RWPE2 (cell line): ENCODE results near the gene DYNLT4.

Experiments used
- ATAC-seq: fragments of 200-7000 bp; cut with Tn5 transposase; 3 replicates; pipeline ENCODE4 v1.9.1; 2021; ENCODE audit warnings: low read depth
- DNase-seq: peaks from one replicate; pipeline ENCODE4 v3.0.0-alpha.2; 2020; ENCODE audit warnings: low spot score
- H3K27ac ChIP-seq: fragments of 450-650 bp; 2 replicates; pipeline ENCODE4 v1.5.1; 2017; ENCODE audit warnings: mild to moderate bottlenecking; ENCODE audit not compliant: poor library complexity, severe bottlenecking
- H3K27me3 ChIP-seq: fragments of 250-450 bp; sonication (Bioruptor Pico); 2 replicates; pipeline ENCODE4 v1.5.1; 2021; ENCODE audit warnings: mild to moderate bottlenecking, moderate library complexity; ENCODE audit not compliant: insufficient read depth, poor library complexity, severe bottlenecking
- H3K36me3 ChIP-seq: fragments of 250-450 bp; sonication (Bioruptor Pico); 2 replicates; pipeline ENCODE4 v1.5.1; 2020; ENCODE audit warnings: low read depth, mild to moderate bottlenecking, moderate library complexity
- H3K4me1 ChIP-seq: fragments of 250-450 bp; sonication (Bioruptor Pico); 2 replicates; pipeline ENCODE4 v1.5.1; 2021; ENCODE audit warnings: mild to moderate bottlenecking, moderate library complexity; ENCODE audit not compliant: insufficient read depth, poor library complexity, severe bottlenecking
- H3K4me3 ChIP-seq: fragments of 250-450 bp; sonication (Bioruptor Pico); 2 replicates; pipeline ENCODE4 v1.5.1; 2021; ENCODE audit warnings: mild to moderate bottlenecking, moderate library complexity; ENCODE audit not compliant: severe bottlenecking
- H3K9me3 ChIP-seq: fragments of 250-450 bp; sonication (Bioruptor Pico); 2 replicates; pipeline ENCODE4 v1.5.1; 2021; ENCODE audit warnings: mild to moderate bottlenecking, moderate library complexity; ENCODE audit not compliant: severe bottlenecking
- TF ChIP-seq, protein P1 (sequence below): fragments of 450-650 bp; IDR thresholded peaks from one replicate; pipeline ENCODE4 v1.5.1; 2017; ENCODE audit warnings: mild to moderate bottlenecking, moderate library complexity; ENCODE audit not compliant: poor library complexity, severe bottlenecking

The DYNLT4 gene

DNA sequence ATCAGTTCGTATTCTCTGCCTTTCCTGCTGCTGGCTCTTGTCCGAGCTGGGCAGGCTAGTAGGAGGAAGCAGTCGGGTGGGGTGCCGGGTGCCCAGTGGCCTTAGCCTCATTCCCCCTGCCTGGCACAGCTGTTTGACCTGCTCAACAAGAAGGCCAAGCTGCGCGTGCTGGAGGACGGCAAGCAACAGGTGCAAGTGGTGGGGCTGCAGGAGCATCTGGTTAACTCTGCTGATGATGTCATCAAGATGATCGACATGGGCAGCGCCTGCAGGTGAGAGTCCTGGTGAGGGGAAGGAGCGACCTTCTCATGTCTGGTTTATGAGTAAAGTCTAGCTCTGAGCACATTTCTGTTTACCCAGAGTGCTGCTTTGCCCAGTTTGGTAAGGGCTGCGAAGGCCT, 48.1 kb downstream of the DYNLT4 start:
- TF ChIP-seq, protein P1, sequence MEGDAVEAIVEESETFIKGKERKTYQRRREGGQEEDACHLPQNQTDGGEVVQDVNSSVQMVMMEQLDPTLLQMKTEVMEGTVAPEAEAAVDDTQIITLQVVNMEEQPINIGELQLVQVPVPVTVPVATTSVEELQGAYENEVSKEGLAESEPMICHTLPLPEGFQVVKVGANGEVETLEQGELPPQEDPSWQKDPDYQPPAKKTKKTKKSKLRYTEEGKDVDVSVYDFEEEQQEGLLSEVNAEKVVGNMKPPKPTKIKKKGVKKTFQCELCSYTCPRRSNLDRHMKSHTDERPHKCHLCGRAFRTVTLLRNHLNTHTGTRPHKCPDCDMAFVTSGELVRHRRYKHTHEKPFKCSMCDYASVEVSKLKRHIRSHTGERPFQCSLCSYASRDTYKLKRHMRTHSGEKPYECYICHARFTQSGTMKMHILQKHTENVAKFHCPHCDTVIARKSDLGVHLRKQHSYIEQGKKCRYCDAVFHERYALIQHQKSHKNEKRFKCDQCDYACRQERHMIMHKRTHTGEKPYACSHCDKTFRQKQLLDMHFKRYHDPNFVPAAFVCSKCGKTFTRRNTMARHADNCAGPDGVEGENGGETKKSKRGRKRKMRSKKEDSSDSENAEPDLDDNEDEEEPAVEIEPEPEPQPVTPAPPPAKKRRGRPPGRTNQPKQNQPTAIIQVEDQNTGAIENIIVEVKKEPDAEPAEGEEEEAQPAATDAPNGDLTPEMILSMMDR, result no peak
- ATAC-seq, result no peak
- no peaks in the 10 kb centered on the region for H3K4me1 ChIP-seq
- H3K27me3 ChIP-seq, result no peaks in the 10 kb centered on the region
- no peak overlapping the region for H3K4me3 ChIP-seq
- no peak for DNase-seq
- peaks cover 100% of the 10 kb centered on the region for H3K36me3 ChIP-seq
- H3K27ac ChIP-seq, result no peak overlapping the region
- no peaks in the 10 kb centered on the region for H3K9me3 ChIP-seq

DNA sequence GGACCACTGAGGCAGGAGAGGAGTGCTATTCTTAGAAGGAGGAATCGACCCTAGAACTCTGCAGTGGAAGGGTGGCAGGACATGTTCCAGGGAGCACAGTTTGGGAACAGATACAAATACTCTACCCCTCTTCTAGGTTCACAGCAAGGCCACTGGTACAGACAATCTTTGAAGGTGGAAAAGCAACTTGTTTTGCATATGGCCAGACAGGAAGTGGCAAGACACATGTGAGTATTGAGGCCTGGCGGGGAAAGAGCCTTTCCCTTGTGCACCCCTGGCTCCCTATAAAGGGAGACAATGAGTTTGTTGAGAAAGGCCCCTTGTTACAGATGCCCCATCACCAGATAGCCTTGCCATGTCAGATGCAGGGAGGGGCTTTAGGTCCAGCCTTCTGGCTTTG, 49.7 kb downstream of the DYNLT4 start:
- H3K4me1 ChIP-seq, result no peaks in the 10 kb centered on the region
- H3K4me3 ChIP-seq, result no peak overlapping the region
- peaks cover 97% of the 10 kb centered on the region for H3K36me3 ChIP-seq
- H3K27ac ChIP-seq, result no peak overlapping the region
- no peaks in the 10 kb centered on the region for H3K27me3 ChIP-seq
- no peaks in the 10 kb centered on the region for H3K9me3 ChIP-seq
- DNase-seq, result no peak
- no peak for ATAC-seq
- TF ChIP-seq, protein P1, result no peak
